H9 (cell line): ENCODE results near the gene PI4KB. TPM values are rescaled to one million over a fixed set of nuclear protein-coding genes. Genes with fewer than 3 reads are reported as not detected.

Experiments used
- DNase-seq: peaks from one replicate; pipeline ENCODE4 v3.0.0-alpha.2; 2017
- H2AFZ ChIP-seq: one replicate; pipeline ENCODE4 v1.6.1; 2013; ENCODE audit warnings: mild to moderate bottlenecking, low read length, control low read depth, moderate library complexity
- H2AK5ac ChIP-seq: 2 replicates; pipeline ENCODE4 v1.6.1; 2013; ENCODE audit warnings: low read length, control low read depth, mixed read lengths; ENCODE audit not compliant: insufficient read length
- H2BK120ac ChIP-seq: one replicate; pipeline ENCODE4 v1.6.1; 2013; ENCODE audit warnings: low read depth, mild to moderate bottlenecking, low read length, control low read depth, inconsistent platforms; ENCODE audit not compliant: poor library complexity, severe bottlenecking
- H2BK12ac ChIP-seq: 2 replicates; pipeline ENCODE4 v1.6.1; 2013; ENCODE audit warnings: low read length, control low read depth, mixed read lengths, low read depth; ENCODE audit not compliant: insufficient read length
- H2BK15ac ChIP-seq: 2 replicates; pipeline ENCODE4 v1.6.1; 2013; ENCODE audit warnings: low read depth, low read length, control low read depth
- H2BK20ac ChIP-seq: one replicate; pipeline ENCODE4 v1.6.1; 2013; ENCODE audit warnings: low read depth, mild to moderate bottlenecking, low read length, control low read depth, inconsistent platforms; ENCODE audit not compliant: poor library complexity, severe bottlenecking
- H2BK5ac ChIP-seq: 2 replicates; pipeline ENCODE4 v1.6.1; 2013; ENCODE audit warnings: low read length, control low read depth, mixed read lengths; ENCODE audit not compliant: insufficient read length
- H3K14ac ChIP-seq: 2 replicates; pipeline ENCODE4 v1.6.1; 2013; ENCODE audit warnings: low read length, control low read depth; ENCODE audit not compliant: insufficient read depth
- H3K18ac ChIP-seq: 2 replicates; pipeline ENCODE4 v1.6.1; 2013; ENCODE audit warnings: low read depth, mild to moderate bottlenecking, mixed read lengths, low read length, control low read depth; ENCODE audit not compliant: insufficient read length
- H3K23ac ChIP-seq: 2 replicates; pipeline ENCODE4 v1.6.1; 2013; ENCODE audit warnings: low read length, control low read depth, mixed read lengths, low read depth; ENCODE audit not compliant: insufficient read length
- H3K23me2 ChIP-seq: 2 replicates; pipeline ENCODE4 v1.6.1; 2013; ENCODE audit warnings: low read depth, mild to moderate bottlenecking, mixed read lengths, low read length, control low read depth; ENCODE audit not compliant: insufficient read length, poor library complexity, severe bottlenecking
- H3K27ac ChIP-seq: 2 replicates; pipeline ENCODE4 v1.5.1; 2013; ENCODE audit warnings: low read length, control low read depth, mixed read lengths, low read depth; ENCODE audit not compliant: insufficient read length
- H3K27me3 ChIP-seq: 2 replicates; pipeline ENCODE4 v1.6.1; 2013; ENCODE audit warnings: low read length, control low read depth, inconsistent platforms; ENCODE audit not compliant: insufficient read depth
- H3K4ac ChIP-seq: 2 replicates; pipeline ENCODE4 v1.6.1; 2013; ENCODE audit warnings: low read depth, mild to moderate bottlenecking, control low read depth, inconsistent platforms, low read length, moderate library complexity
- H3K4me1 ChIP-seq: 2 replicates; pipeline ENCODE4 v1.6.1; 2013; ENCODE audit warnings: low read length, control low read depth, inconsistent platforms; ENCODE audit not compliant: insufficient read depth
- H3K4me2 ChIP-seq: 2 replicates; pipeline ENCODE4 v1.6.1; 2013; ENCODE audit warnings: low read length, control low read depth, mixed read lengths; ENCODE audit not compliant: insufficient read length, insufficient read depth
- H3K56ac ChIP-seq: 2 replicates; pipeline ENCODE4 v1.6.1; 2013; ENCODE audit warnings: low read depth, mild to moderate bottlenecking, mixed read lengths, low read length, control low read depth; ENCODE audit not compliant: insufficient read length
- H3K79me1 ChIP-seq: 2 replicates; pipeline ENCODE4 v1.6.1; 2013; ENCODE audit warnings: low read depth, mild to moderate bottlenecking, moderate library complexity, low read length, control low read depth, inconsistent platforms; ENCODE audit not compliant: insufficient read depth, poor library complexity, severe bottlenecking
- H3K79me2 ChIP-seq: 2 replicates; pipeline ENCODE4 v1.6.1; 2013; ENCODE audit warnings: low read length, control low read depth, inconsistent platforms; ENCODE audit not compliant: insufficient read depth
- H3K9ac ChIP-seq: 2 replicates; pipeline ENCODE4 v1.6.1; 2013; ENCODE audit warnings: low read length, control low read depth, mixed read lengths; ENCODE audit not compliant: insufficient read length; ENCODE audit errors: extremely low read depth
- H3K9me3 ChIP-seq: one replicate; pipeline ENCODE4 v1.6.1; 2013; ENCODE audit warnings: low read depth, low read length, inconsistent platforms; ENCODE audit not compliant: control insufficient read depth
- H3T11ph ChIP-seq: one replicate; pipeline ENCODE4 v1.6.1; 2013; ENCODE audit warnings: mild to moderate bottlenecking, low read length, control low read depth, inconsistent platforms
- H4K20me1 ChIP-seq: one replicate; pipeline ENCODE4 v1.6.1; 2013; ENCODE audit not compliant: control insufficient read depth, insufficient read length, insufficient read depth
- H4K5ac ChIP-seq: 2 replicates; pipeline ENCODE4 v1.6.1; 2013; ENCODE audit warnings: low read depth, mild to moderate bottlenecking, mixed read lengths, low read length, control low read depth; ENCODE audit not compliant: insufficient read length
- H4K8ac ChIP-seq: replicated peaks from 2 replicates; pipeline ENCODE4 v1.6.1; 2013; ENCODE audit warnings: low read length, control low read depth, mixed read lengths, low read depth; ENCODE audit not compliant: insufficient read length
- H4K91ac ChIP-seq: 2 replicates; pipeline ENCODE4 v1.6.1; 2013; ENCODE audit warnings: low read depth, mild to moderate bottlenecking, moderate library complexity, mixed read lengths, low read length, control low read depth; ENCODE audit not compliant: insufficient read length
- H3K27ac Mint-ChIP-seq, 3 experiments: 2 replicates in 2 of 3; 3 replicates in 1 of 3; pipeline ENCODE4 v1.8.0; 2020 to 2021; ENCODE audit warnings: mixed read lengths in 3 of 3, mild to moderate bottlenecking in 1 of 3, moderate library complexity in 1 of 3
- H3K27me3 Mint-ChIP-seq: 2 replicates; pipeline ENCODE4 v1.8.0; 2021; ENCODE audit warnings: low read depth, mild to moderate bottlenecking, moderate library complexity, mixed read lengths
- H3K36me3 Mint-ChIP-seq, 3 experiments: 2 replicates in 2 of 3; 3 replicates in 1 of 3; pipeline ENCODE4 v1.8.0; 2020 to 2021; ENCODE audit warnings: low read depth in 3 of 3, mixed read lengths in 3 of 3; ENCODE audit not compliant: insufficient read depth in 1 of 3
- H3K4me1 Mint-ChIP-seq, 2 experiments: 2 replicates each; pipeline ENCODE4 v1.8.0; 2020; ENCODE audit warnings: mixed read lengths in 2 of 2
- H3K4me3 Mint-ChIP-seq, 2 experiments: 2 replicates in 1 of 2; 3 replicates in 1 of 2; pipeline ENCODE4 v1.8.0; 2020 to 2021; ENCODE audit warnings: mild to moderate bottlenecking in 2 of 2, mixed read lengths in 2 of 2, moderate library complexity in 1 of 2
- H3K9me3 Mint-ChIP-seq, 2 experiments: 2 replicates in 1 of 2; 3 replicates in 1 of 2; pipeline ENCODE4 v1.8.0; 2020; ENCODE audit warnings: mild to moderate bottlenecking in 2 of 2, mixed read lengths in 2 of 2, moderate library complexity in 1 of 2
- CTCF ChIP-seq: fragments of 200-600 bp; sonication (generic); conservative IDR thresholded peaks from 3 replicates; pipeline ENCODE4 v1.8.0; 2021; ENCODE audit warnings: antibody characterized with exemption, mild to moderate bottlenecking
- WGBS: extraction: QIAGEN DNeasy Blood & Tissue Kit; methylation state at CpG from one replicate; pipeline ENCODE4 v1.1.7; 2013; ENCODE audit warnings: missing lambda C conversion rate, low lambda C conversion rate, mixed read lengths; ENCODE audit not compliant: insufficient read length; ENCODE audit errors: extremely low coverage; 5-methylcytosine and 5-hydroxymethylcytosine counted together
- total RNA-seq: library from RNA; stranded (reverse); gene quantifications from 2 replicates; pipeline ENCODE4 v1.2.1, GENCODE V29; 2021

The PI4KB gene
- total RNA-seq, 1 experiment from 2014 or later = 39.1 TPM

GRCh38 chr1:151371370-151372057, 44.3 kb upstream of the PI4KB start:
- no peak overlapping the region for H3K18ac ChIP-seq
- H4K91ac ChIP-seq = no peak overlapping the region
- DNase-seq = no peak
- H3K9me3 ChIP-seq = no peaks in the 10 kb centered on the region
- no peak overlapping the region for H2BK12ac ChIP-seq
- H3K27ac ChIP-seq = no peak overlapping the region
- H3T11ph ChIP-seq = no peak overlapping the region
- no peak overlapping the region for H2BK15ac ChIP-seq
- WGBS = no CpG with 5 or more reads among the region's 9 CpGs
- no peak overlapping the region for H3K14ac ChIP-seq
- H3K4ac ChIP-seq = no peak overlapping the region
- no peaks in the 10 kb centered on the region for H3K79me1 ChIP-seq
- no peaks in the 10 kb centered on the region for H4K20me1 ChIP-seq
- H3K27me3 Mint-ChIP-seq = no peaks in the 10 kb centered on the region
- no peak overlapping the region for H3K23ac ChIP-seq
- peaks cover 15 to 34% of the 10 kb centered on the region in 2 experiments for H3K4me1 Mint-ChIP-seq
- no peak overlapping the region for H2BK120ac ChIP-seq
- no peak overlapping the region for H2AFZ ChIP-seq
- H3K9ac ChIP-seq = no peak overlapping the region
- H3K9me3 Mint-ChIP-seq = no peaks in the 10 kb centered on the region; a peak in 1 of 5 replicates
- no peak overlapping the region for H3K56ac ChIP-seq
- H2BK5ac ChIP-seq = no peak overlapping the region
- H3K23me2 ChIP-seq = no peaks in the 10 kb centered on the region
- no peaks in the 10 kb centered on the region for H3K4me1 ChIP-seq
- H2AK5ac ChIP-seq = no peak overlapping the region
- no peak overlapping the region; a peak in 1 of 7 replicates for H3K27ac Mint-ChIP-seq
- H4K8ac ChIP-seq = no peak overlapping the region
- H2BK20ac ChIP-seq = no peak overlapping the region
- H3K4me3 Mint-ChIP-seq = peak overlapping the region in 1 of 2 experiments; percentile 76; a peak in 2 of 5 replicates
- H4K5ac ChIP-seq = no peak overlapping the region
- TF ChIP-seq CTCF = no peak
- peaks cover 0 to 5% (median 3%) of the 10 kb centered on the region in 3 experiments; a peak in 2 of 7 replicates for H3K36me3 Mint-ChIP-seq
- no peaks in the 10 kb centered on the region for H3K79me2 ChIP-seq
- no peaks in the 10 kb centered on the region for H3K27me3 ChIP-seq
- peak overlapping the region; percentile 41 for H3K4me2 ChIP-seq
